ENCODE data around the gene FRMD8. TPM values are rescaled to one million over a fixed set of nuclear protein-coding genes. Genes with fewer than 3 reads are reported as not detected.
"Not testable (repeated sequence)": the region's sequence is repeated elsewhere in the genome, so short reads cannot be mapped to it uniquely, and the experiment has no call there.

FRMD8 gene
- total RNA-seq, 1 donor from 2014 or later = 99.3 TPM

GRCh38 chr11:65412271-65413076, 26.0 kb downstream of the FRMD8 start:
- no peak for DNase-seq (ENCODE audit: low spot score in 2 of 2)
- Histone ChIP-seq H3K4me3 (no peak overlapping the region), H3K9me3 (no peaks in the 10 kb centered on the region), H3K27me3 (no peaks in the 10 kb centered on the region), H3K27ac (no peak overlapping the region), H3K4me1 (peaks cover 9 to 17% of the 10 kb centered on the region in 2 donors), H3K36me3 (peaks cover 40 to 51% of the 10 kb centered on the region in 2 donors)
- TF ChIP-seq CTCF (IDR thresholded peaks at IDR 0.05) = no peak
- intact Hi-C loops (cut with DNase I) = no loop called here

GRCh38 chr11:65413077-65413664, 26.7 kb downstream of the FRMD8 start:
- DNase-seq (ENCODE audit: low spot score in 2 of 2); H3K27me3 ChIP-seq; H3K4me3 ChIP-seq; H3K27ac ChIP-seq; H3K9me3 ChIP-seq; intact Hi-C loops (cut with DNase I): not testable (repeated sequence)
- Histone ChIP-seq H3K36me3 (peaks cover 36 to 47% of the 10 kb centered on the region in 2 donors), H3K4me1 (peaks cover 15 to 24% of the 10 kb centered on the region in 2 donors)

GRCh38 chr11:65414776-65415498, 28.5 kb downstream of the FRMD8 start:
- intact Hi-C loops (cut with DNase I) = loop anchor here (5.0 kb wide), 1 partner anchor 442 kb away; the partner anchor contains the start of gene CFL1
- Histone ChIP-seq H3K4me3 (no peak overlapping the region), H3K27me3 (no peaks in the 10 kb centered on the region), H3K27ac (no peak overlapping the region), H3K4me1 (peaks cover 25 to 38% of the 10 kb centered on the region in 2 donors), H3K36me3 (peaks cover 20 to 29% of the 10 kb centered on the region in 2 donors), H3K9me3 (no peaks in the 10 kb centered on the region)
- no peak for TF ChIP-seq CTCF (IDR thresholded peaks at IDR 0.05)
- DNase-seq (ENCODE audit: low spot score in 2 of 2) = no peak

GRCh38 chr11:65415499-65416340, 29.3 kb downstream of the FRMD8 start:
- peak overlapping the region; percentile 56 to 80 for H3K4me3 ChIP-seq
- TF ChIP-seq CTCF (IDR thresholded peaks at IDR 0.05) = no peak
- peak overlapping the region; percentile 97 to 99 for H3K27ac ChIP-seq
- H3K9me3 ChIP-seq = no peaks in the 10 kb centered on the region
- peaks cover 19 to 25% of the 10 kb centered on the region in 2 donors for H3K36me3 ChIP-seq
- H3K27me3 ChIP-seq = no peaks in the 10 kb centered on the region
- intact Hi-C loops (cut with DNase I) = loop anchor here (1.0 to 5.0 kb wide), 4 partner anchors 33 to 442 kb away; partner anchors contain the start of genes CFL1 and SLC25A45
- H3K4me1 ChIP-seq = peaks cover 31 to 45% of the 10 kb centered on the region in 2 donors
- no peak for DNase-seq (ENCODE audit: low spot score in 2 of 2)

GRCh38 chr11:65416341-65416824, 29.9 kb downstream of the FRMD8 start:
- DNase-seq (ENCODE audit: low spot score in 2 of 2) = peak; percentile 74 to 96
- peak; percentile 97 to 100 (median 98) for TF ChIP-seq CTCF (IDR thresholded peaks at IDR 0.05)

More at GRCh38 chr11:65416341-65416824, 29.9 kb downstream of the FRMD8 start:
- intact Hi-C loops (cut with DNase I) = loop anchor here (1.0 to 5.0 kb wide), 4 partner anchors 34 to 441 kb away; partner anchors contain the start of genes CFL1 and SLC25A45
- peaks cover 12 to 18% of the 10 kb centered on the region in 2 donors for H3K36me3 ChIP-seq
- no peaks in the 10 kb centered on the region for H3K9me3 ChIP-seq
- no peaks in the 10 kb centered on the region for H3K27me3 ChIP-seq
- peak overlapping the region; percentile 97 to 99 for H3K27ac ChIP-seq
- H3K4me3 ChIP-seq = peak overlapping the region; percentile 56 to 80
- peaks cover 32 to 46% of the 10 kb centered on the region in 2 donors for H3K4me1 ChIP-seq
